Measurements from ENCODE around the gene DYNLT2.
"Not testable (repeated sequence)": the region's sequence is repeated elsewhere in the genome, so short reads cannot be mapped to it uniquely, and the experiment has no call there.

DYNLT2 gene

GRCh38 chr6:169766921-169767736 is 15.8 kb upstream of the DYNLT2 start:
- Histone ChIP-seq H3K36me3 (ENCODE audit: insufficient read depth) (no peaks in the 10 kb centered on the region), H3K27me3 (ENCODE audit: insufficient read depth, low read depth) (no peaks in the 10 kb centered on the region)
- TF ChIP-seq CTCF (conservative IDR thresholded peaks at IDR 0.05; ENCODE audit: low read depth, low read length), result no peak

GRCh38 chr6:169766232-169766631 is 14.9 kb upstream of the DYNLT2 start:
- no peak overlapping the region for H3K27ac ChIP-seq
- no peak overlapping the region for H3K4me2 ChIP-seq
- no peak for TF ChIP-seq CTCF (conservative IDR thresholded peaks at IDR 0.05; ENCODE audit: low read depth, low read length)
- peaks cover 21% of the 10 kb centered on the region for H3K4me1 ChIP-seq (ENCODE audit: low read depth, poor library complexity, severe bottlenecking)
- no peak overlapping the region for H3K9ac ChIP-seq
- H3K36me3 ChIP-seq (ENCODE audit: insufficient read depth), result no peaks in the 10 kb centered on the region
- no peak overlapping the region for H2AFZ ChIP-seq (ENCODE audit: low read depth)
- no peaks in the 10 kb centered on the region for H3K27me3 ChIP-seq (ENCODE audit: insufficient read depth, low read depth)
- H4K20me1 ChIP-seq (ENCODE audit: insufficient read depth), result no peaks in the 10 kb centered on the region
- no peak overlapping the region for H3K4me3 ChIP-seq (IDR thresholded peaks at IDR 0.05; ENCODE audit: insufficient read depth, low read depth, low read length)
- no peaks in the 10 kb centered on the region for H3K79me2 ChIP-seq (ENCODE audit: insufficient read depth, low read depth)

More at GRCh38 chr6:169766921-169767736, 15.8 kb upstream of the DYNLT2 start:
- H3K4me2 ChIP-seq, result no peak overlapping the region
- no peaks in the 10 kb centered on the region for H3K79me2 ChIP-seq (ENCODE audit: insufficient read depth, low read depth)
- no peak overlapping the region for H3K9ac ChIP-seq
- H2AFZ ChIP-seq (ENCODE audit: low read depth), result no peak overlapping the region
- H3K4me3 ChIP-seq (IDR thresholded peaks at IDR 0.05; ENCODE audit: insufficient read depth, low read depth, low read length), result no peak overlapping the region
- no peaks in the 10 kb centered on the region for H4K20me1 ChIP-seq (ENCODE audit: insufficient read depth)
- H3K27ac ChIP-seq, result no peak overlapping the region
- peaks cover 21% of the 10 kb centered on the region for H3K4me1 ChIP-seq (ENCODE audit: low read depth, poor library complexity, severe bottlenecking)

GRCh38 chr6:169765789-169766188 is 14.4 kb upstream of the DYNLT2 start:
- H3K4me3 ChIP-seq (IDR thresholded peaks at IDR 0.05; ENCODE audit: insufficient read depth, low read depth, low read length); H3K79me2 ChIP-seq (ENCODE audit: insufficient read depth, low read depth); H4K20me1 ChIP-seq (ENCODE audit: insufficient read depth); H3K27me3 ChIP-seq (ENCODE audit: insufficient read depth, low read depth); H2AFZ ChIP-seq (ENCODE audit: low read depth); H3K9ac ChIP-seq; H3K36me3 ChIP-seq (ENCODE audit: insufficient read depth); H3K4me2 ChIP-seq; H3K27ac ChIP-seq: not testable (repeated sequence)
- peaks cover 21% of the 10 kb centered on the region for H3K4me1 ChIP-seq (ENCODE audit: low read depth, poor library complexity, severe bottlenecking)

GRCh38 chr6:169763881-169764280 is 12.5 kb upstream of the DYNLT2 start:
- no peak overlapping the region for H3K4me3 ChIP-seq (IDR thresholded peaks at IDR 0.05; ENCODE audit: insufficient read depth, low read depth, low read length)
- no peaks in the 10 kb centered on the region for H3K79me2 ChIP-seq (ENCODE audit: insufficient read depth, low read depth)
- TF ChIP-seq CTCF (conservative IDR thresholded peaks at IDR 0.05; ENCODE audit: low read depth, low read length), result no peak
- H4K20me1 ChIP-seq (ENCODE audit: insufficient read depth), result no peaks in the 10 kb centered on the region
- H2AFZ ChIP-seq (ENCODE audit: low read depth), result no peak overlapping the region
- H3K9ac ChIP-seq, result no peak overlapping the region
- peaks cover 16% of the 10 kb centered on the region for H3K4me1 ChIP-seq (ENCODE audit: low read depth, poor library complexity, severe bottlenecking)
- no peak overlapping the region for H3K4me2 ChIP-seq
- H3K27ac ChIP-seq, result no peak overlapping the region
- H3K27me3 ChIP-seq (ENCODE audit: insufficient read depth, low read depth), result no peaks in the 10 kb centered on the region
- H3K36me3 ChIP-seq (ENCODE audit: insufficient read depth), result no peaks in the 10 kb centered on the region

GRCh38 chr6:169763308-169763707 is 11.9 kb upstream of the DYNLT2 start:
- Histone ChIP-seq H3K36me3 (ENCODE audit: insufficient read depth) (no peaks in the 10 kb centered on the region), H2AFZ (ENCODE audit: low read depth) (no peak overlapping the region), H3K4me2 (no peak overlapping the region), H3K27me3 (ENCODE audit: insufficient read depth, low read depth) (no peaks in the 10 kb centered on the region), H4K20me1 (ENCODE audit: insufficient read depth) (no peaks in the 10 kb centered on the region), H3K27ac (no peak overlapping the region), H3K4me1 (ENCODE audit: low read depth, poor library complexity, severe bottlenecking) (peaks cover 10% of the 10 kb centered on the region), H3K79me2 (ENCODE audit: insufficient read depth, low read depth) (no peaks in the 10 kb centered on the region), H3K4me3 (IDR thresholded peaks at IDR 0.05; ENCODE audit: insufficient read depth, low read depth, low read length) (no peak overlapping the region), H3K9ac (no peak overlapping the region)
- TF ChIP-seq CTCF (conservative IDR thresholded peaks at IDR 0.05; ENCODE audit: low read depth, low read length), result no peak

All from KMS-11 (cell line).